ENCODE results near the gene ABCF1.
"Not testable (repeated sequence)": the region's sequence is repeated elsewhere in the genome, so short reads cannot be mapped to it uniquely, and the experiment has no call there.

DNA sequence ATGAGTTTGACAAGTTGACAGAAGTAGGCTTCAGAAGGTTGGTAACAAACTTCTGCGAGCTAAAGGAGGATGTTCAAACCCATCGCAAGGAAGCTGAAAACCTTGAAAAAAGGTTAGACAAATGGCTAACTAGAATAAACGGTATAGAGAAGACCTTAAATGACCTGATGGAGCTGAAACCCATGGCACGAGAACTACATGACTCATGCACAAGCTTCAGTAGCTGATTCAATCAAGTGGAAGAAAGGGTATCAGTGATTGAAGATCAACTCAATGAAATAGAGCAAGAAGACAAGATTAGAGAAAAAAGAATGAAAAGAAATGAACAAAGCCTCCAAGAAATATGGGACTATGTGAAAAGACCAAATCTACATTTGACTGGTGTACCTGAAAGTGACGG is 49.3 kb upstream of the ABCF1 start:
- TF ChIP-seq, protein P1, sequence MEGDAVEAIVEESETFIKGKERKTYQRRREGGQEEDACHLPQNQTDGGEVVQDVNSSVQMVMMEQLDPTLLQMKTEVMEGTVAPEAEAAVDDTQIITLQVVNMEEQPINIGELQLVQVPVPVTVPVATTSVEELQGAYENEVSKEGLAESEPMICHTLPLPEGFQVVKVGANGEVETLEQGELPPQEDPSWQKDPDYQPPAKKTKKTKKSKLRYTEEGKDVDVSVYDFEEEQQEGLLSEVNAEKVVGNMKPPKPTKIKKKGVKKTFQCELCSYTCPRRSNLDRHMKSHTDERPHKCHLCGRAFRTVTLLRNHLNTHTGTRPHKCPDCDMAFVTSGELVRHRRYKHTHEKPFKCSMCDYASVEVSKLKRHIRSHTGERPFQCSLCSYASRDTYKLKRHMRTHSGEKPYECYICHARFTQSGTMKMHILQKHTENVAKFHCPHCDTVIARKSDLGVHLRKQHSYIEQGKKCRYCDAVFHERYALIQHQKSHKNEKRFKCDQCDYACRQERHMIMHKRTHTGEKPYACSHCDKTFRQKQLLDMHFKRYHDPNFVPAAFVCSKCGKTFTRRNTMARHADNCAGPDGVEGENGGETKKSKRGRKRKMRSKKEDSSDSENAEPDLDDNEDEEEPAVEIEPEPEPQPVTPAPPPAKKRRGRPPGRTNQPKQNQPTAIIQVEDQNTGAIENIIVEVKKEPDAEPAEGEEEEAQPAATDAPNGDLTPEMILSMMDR (IDR thresholded peaks at IDR 0.05 in 2 of 3, conservative IDR thresholded peaks at IDR 0.05 in 1 of 3; ENCODE audit: borderline replicate concordance in 1 of 3, insufficient read depth in 1 of 3, low read depth in 2 of 3, low read length in 2 of 3), result not testable (repeated sequence)
- TF ChIP-seq, protein P2, sequence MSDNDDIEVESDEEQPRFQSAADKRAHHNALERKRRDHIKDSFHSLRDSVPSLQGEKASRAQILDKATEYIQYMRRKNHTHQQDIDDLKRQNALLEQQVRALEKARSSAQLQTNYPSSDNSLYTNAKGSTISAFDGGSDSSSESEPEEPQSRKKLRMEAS (IDR thresholded peaks at IDR 0.05), result not testable (repeated sequence)
- not testable (repeated sequence) for TF ChIP-seq ZNF274 (IDR thresholded peaks at IDR 0.05; ENCODE audit: low read depth, low read length); POLR2A (IDR thresholded peaks at IDR 0.05; ENCODE audit: borderline replicate concordance, extremely low read depth, insufficient read depth, insufficient read length); SRF (IDR thresholded peaks at IDR 0.05; ENCODE audit: low read depth); SP1 (IDR thresholded peaks at IDR 0.05; ENCODE audit: low read depth); POLR2AphosphoS5 (IDR thresholded peaks at IDR 0.05; ENCODE audit: low read depth, low read length); ELF1 (IDR thresholded peaks at IDR 0.05; ENCODE audit: borderline replicate concordance, low read depth); EZH2 (IDR thresholded peaks at IDR 0.05); ZFX (IDR thresholded peaks at IDR 0.05); YY1 (IDR thresholded peaks at IDR 0.05; ENCODE audit: extremely low read depth, insufficient replicate concordance, low read depth, low read length)

Data from HCT116 (cell line).